GM10266 (cell line): ENCODE measurements around the gene MTCH1.
"Not testable (repeated sequence)": the region's sequence is repeated elsewhere in the genome, so short reads cannot be mapped to it uniquely, and the experiment has no call there.

ENCODE experiments used
- DNase-seq: peaks from one replicate; pipeline ENCODE4 v3.0.0; 2012; ENCODE audit errors: extremely low spot score
- CTCF ChIP-seq: IDR thresholded peaks from 2 replicates; pipeline ENCODE4 v1.5.1; 2012; ENCODE audit warnings: mild to moderate bottlenecking, low read depth; ENCODE audit not compliant: control insufficient read depth, insufficient read depth; ENCODE audit errors: missing control alignments

The MTCH1 gene

DNA sequence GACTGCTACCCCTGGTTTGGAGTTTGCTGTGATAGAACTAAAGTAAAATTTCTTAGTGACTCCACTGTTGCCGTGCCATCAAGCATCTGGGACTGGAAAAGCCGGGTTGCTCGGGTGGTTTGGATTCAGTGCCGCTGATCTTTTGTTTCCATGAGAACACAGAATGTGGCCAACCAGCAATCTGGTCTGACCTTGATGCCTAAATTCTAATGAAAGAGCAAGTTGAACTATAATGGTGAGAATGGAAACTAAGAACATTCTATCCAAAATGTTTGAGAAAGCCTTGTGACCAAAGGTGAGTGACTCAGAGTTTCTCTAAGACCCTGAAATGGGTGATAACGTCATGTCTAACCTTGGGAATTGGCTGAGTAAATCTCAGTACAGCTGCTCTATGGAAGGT is 41.3 kb downstream of the MTCH1 start:
- DNase-seq = no peak
- TF ChIP-seq CTCF = no peak

- not testable (repeated sequence) for DNase-seq
Measured at GRCh38 chr6:36942329-36942728, 43.7 kb downstream of the MTCH1 start.

DNA sequence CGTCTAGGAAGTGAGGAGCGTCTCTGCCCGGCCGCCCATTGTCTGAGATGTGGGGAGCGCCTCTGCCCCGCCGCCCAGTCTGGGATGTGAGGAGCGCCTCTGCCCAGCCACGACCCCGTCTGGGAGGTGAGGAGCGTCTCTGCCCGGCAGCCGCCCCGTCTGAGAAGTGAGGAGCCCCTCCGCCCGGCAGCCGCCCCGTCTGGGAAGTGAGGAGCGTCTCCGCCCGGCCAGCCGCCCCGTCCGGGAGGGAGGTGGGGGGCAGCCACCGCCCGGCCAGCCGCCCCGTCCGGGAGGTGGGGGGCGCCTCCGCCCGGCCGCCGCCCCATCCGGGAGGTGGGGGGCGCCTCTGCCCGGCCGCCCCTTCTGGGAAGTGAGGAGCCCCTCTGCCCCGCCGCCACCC is 44.4 kb downstream of the MTCH1 start:
- not testable (repeated sequence) for DNase-seq

DNA sequence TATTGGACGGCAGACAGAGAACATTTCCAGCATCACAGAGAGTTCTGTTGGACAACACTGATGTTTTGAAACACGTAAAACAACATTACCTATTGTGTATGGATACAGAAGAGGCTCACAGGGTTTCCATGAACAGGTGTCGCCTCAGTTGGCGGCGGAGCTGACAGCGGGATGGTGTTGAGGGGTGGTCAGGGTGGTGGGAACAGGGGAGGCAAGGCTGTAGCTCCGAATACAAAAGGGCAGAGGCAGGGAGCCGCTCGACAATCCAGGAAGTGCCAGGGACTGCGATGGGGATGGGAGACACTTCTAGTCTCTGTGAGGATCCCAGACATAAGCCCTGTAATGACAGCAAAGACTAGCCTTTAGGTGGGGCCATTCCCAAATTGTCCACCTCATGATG is 46.0 kb downstream of the MTCH1 start:
- no peak for DNase-seq
- no peak for TF ChIP-seq CTCF

GRCh38 chr6:36939005-36939404 is 47.0 kb downstream of the MTCH1 start:
- DNase-seq = not testable (repeated sequence)

- no peak for DNase-seq
- TF ChIP-seq CTCF = no peak
Measured at GRCh38 chr6:36938536-36938935, 47.5 kb downstream of the MTCH1 start.

DNA sequence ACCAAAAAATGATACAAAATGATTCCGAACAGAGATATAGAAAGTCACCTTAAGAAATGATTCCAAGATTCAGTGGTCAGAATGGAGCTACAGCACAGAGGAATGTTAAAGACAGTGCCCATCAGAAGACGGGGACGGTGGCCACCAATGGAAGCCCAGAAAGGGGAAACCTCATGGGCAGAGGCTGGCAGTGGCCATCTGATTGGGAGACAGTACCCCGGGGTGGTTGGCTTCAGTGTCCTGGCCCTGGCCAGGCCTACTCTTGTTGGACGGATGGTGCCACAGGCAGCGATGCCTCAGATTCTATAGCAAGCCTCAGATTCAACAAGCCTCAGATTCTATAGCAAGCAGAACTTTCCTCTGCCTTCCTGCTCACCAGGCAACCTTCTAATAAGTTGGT is 48.1 kb downstream of the MTCH1 start:
- no peak for TF ChIP-seq CTCF
- DNase-seq = no peak

- DNase-seq = no peak
- TF ChIP-seq CTCF = no peak
Measured at GRCh38 chr6:36936824-36937223, 49.2 kb downstream of the MTCH1 start.

DNA sequence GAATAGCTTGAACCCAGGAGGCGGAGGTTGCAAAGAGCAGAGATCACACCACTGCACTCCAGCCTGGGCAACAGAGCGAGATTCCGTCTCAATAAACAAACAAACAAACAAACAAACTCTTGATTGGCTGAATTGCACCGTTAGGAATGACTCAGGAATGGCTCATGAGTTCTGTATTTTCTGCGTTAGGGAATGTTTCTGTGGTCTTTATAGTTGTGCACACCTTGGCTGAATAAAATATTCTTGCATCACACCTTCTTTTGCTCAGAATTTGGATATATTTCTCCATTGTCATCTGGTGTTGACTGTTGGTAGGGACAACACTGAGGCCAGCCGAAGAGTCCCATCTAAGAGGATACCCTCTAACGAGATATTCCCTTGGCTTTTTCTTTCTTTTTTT is 51.1 kb downstream of the MTCH1 start:
- no peak for DNase-seq

More for the DNA sequence above, 51.1 kb downstream of the MTCH1 start:
- TF ChIP-seq CTCF = no peak
